EH (cell line): ENCODE results near the gene WDR53.
"Not testable (repeated sequence)": the region's sequence is repeated elsewhere in the genome, so short reads cannot be mapped to it uniquely, and the experiment has no call there.

ENCODE experiments used
- DNase-seq: peaks from one replicate; pipeline ENCODE4 v3.0.0-alpha.2; 2015; ENCODE audit warnings: low read depth

The WDR53 gene

GRCh38 chr3:196517919-196518318 lies 50.4 kb downstream of the WDR53 start:
- DNase-seq: no peak

- no peak for DNase-seq
Measured at GRCh38 chr3:196517162-196517800, 51.1 kb downstream of the WDR53 start.

- DNase-seq: no peak
Measured at GRCh38 chr3:196514913-196515621, 53.3 kb downstream of the WDR53 start, which contains the start of gene SMCO1. Gene SMCO1, minus strand, starts transcription at chr3:196515346. Its CDS starts 137 bp downstream, at chr3:196515209.

- DNase-seq: no peak
Measured at GRCh38 chr3:196514350-196514716, 54.0 kb downstream of the WDR53 start.

- DNase-seq: peak; percentile 52
Measured at GRCh38 chr3:196513697-196514349, 54.5 kb downstream of the WDR53 start.

GRCh38 chr3:196511646-196512425 lies 56.5 kb downstream of the WDR53 start:
- not testable (repeated sequence) for DNase-seq

- not testable (repeated sequence) for DNase-seq
Measured at GRCh38 chr3:196511108-196511507, 57.2 kb downstream of the WDR53 start.

GRCh38 chr3:196506687-196507086 lies 61.7 kb downstream of the WDR53 start:
- DNase-seq: no peak

GRCh38 chr3:196504556-196504955 lies 63.8 kb downstream of the WDR53 start:
- DNase-seq: no peak
